Activated CD4-positive, alpha-beta T cell treated with anti-CD3 and anti-CD28 coated beads, Interleukin-2, amount 50 U/mL, for 16 hours (primary cell): Measurements from ENCODE around the gene SPIN1.

Source experiments
- DNase-seq: peaks from one replicate; pipeline ENCODE4 v3.0.0-alpha.2; 2020

Gene SPIN1

GRCh38 chr9:88437210-88438146, 49.2 kb downstream of the SPIN1 start:
- DNase-seq = no peak

GRCh38 chr9:88438811-88439210, 50.6 kb downstream of the SPIN1 start:
- DNase-seq = no peak

GRCh38 chr9:88441301-88442007, 53.2 kb downstream of the SPIN1 start:
- no peak for DNase-seq

DNA sequence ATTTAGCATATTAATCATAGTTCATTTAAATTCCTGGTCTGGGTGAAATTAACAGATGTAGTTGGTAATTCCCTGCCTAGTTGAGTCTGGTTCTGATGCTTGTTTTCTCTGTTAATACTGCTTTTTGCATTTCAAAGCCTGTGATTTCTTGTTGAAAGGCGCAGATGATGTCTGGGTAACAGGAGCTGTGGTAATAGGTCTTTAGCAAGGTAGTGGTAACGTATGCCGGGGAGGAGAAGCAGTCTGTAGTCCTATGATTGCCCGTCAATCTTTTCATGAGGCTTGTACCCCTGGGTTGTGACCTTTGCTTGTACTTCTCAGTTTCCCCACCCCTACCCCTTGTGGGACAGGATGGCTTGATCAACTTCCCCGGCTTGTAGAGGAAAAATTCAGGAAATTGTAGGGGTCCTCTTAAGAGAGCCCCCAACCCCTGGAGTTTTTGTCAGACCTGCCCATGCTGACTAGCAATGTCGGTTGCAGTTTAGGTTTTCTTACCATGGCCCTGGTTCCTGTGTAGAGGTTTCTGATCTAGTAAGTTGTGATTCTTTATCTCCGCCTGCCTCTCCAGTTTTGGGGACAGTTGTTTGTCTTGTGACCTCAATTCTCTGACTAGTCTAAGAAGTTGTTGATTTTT, 55.4 kb downstream of the SPIN1 start:
- no peak for DNase-seq

GRCh38 chr9:88446728-88447127, 58.5 kb downstream of the SPIN1 start:
- DNase-seq = no peak

DNA sequence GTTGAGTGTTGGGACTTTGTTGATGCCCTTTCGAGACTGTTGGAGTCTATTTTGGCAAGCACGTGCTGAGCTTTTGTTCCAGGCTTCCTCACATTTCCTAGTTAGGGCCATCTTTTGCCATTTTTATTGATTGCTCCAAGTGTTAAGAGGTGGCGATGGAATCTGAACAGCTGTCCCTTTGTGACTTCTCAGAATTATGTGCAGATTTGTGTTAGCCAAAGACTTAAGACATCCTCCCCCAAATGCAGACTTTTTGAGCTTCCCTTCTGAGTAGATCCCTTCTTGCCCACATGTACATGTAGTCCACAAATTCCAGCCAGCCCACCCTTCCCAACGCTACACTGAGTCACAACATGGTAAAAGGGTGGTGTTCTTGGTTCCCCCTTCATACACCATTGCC, 59.2 kb downstream of the SPIN1 start:
- DNase-seq = no peak

- no peak for DNase-seq
These were observed 62.9 kb downstream of the SPIN1 start for GRCh38 chr9:88451160-88451559.

- DNase-seq = no peak
These were observed 70.6 kb downstream of the SPIN1 start for GRCh38 chr9:88458716-88459465.

- peak; percentile 38 for DNase-seq
These were observed 72.5 kb downstream of the SPIN1 start for GRCh38 chr9:88460587-88461332.

GRCh38 chr9:88462191-88462590, 73.9 kb downstream of the SPIN1 start:
- DNase-seq = no peak

DNA sequence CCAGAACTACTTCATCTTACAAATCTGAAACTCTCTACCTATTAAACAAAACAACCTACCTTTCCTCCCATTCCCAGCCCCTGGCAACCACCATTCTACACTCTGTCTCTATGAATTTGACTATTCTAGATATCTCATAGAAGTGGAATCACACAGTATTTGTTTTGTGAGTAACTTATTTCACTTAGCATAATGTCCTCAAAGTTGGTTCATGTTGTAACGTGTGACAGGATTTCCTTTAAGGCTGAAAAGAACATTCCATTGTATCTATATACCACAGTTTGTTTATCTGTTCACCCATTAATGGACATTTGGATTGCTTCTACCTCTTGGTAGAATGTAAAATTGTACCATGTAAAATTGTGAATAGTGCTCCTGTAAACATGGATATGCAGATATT, 76.6 kb downstream of the SPIN1 start:
- DNase-seq = no peak

- DNase-seq = no peak
These were observed 80.0 kb downstream of the SPIN1 start for GRCh38 chr9:88468226-88468625.

- peak; percentile 61 for DNase-seq
These were observed 88.4 kb downstream of the SPIN1 start for GRCh38 chr9:88476491-88477271.

- DNase-seq = peak; percentile 89
These were observed 89.1 kb downstream of the SPIN1 start for GRCh38 chr9:88477300-88477751.

DNA sequence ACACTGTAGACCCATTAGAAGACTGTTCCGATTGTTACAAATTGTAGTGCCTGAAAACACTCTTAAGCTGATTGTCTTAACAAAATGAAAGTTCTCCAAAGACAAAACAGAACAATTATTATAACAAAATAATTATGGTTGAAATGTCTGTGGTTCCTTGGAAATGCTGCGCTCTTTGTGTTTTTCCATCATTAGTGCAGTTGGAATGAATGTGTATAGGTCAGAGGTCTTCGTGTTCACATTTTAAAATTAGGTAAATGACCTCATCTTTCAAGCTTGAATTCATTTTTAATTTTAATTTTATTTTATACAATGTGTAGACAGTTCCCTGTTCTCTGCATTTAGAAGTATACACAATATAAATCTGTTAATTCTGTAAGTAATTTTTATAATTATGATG, 90.0 kb downstream of the SPIN1 start:
- DNase-seq = no peak

DNA sequence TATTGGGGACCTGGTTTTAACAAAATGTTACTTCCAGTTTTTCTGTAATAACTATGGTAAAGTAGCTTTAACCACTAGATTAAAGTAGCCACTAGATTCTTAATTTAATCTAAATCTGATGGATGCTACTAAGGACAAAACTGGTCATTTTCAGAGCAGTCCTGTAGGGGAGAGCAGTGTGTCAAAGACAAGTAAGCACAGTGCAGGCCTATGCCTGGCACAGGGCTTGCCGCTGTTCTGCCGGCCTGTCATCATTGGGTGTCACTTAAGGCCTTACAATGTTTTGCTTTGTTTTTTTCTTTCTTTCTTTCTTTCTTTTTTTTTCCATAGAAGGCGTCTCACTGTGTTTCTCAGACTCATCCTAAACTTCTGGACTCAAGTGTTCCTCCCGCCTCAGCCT, 93.7 kb downstream of the SPIN1 start:
- DNase-seq = no peak

DNA sequence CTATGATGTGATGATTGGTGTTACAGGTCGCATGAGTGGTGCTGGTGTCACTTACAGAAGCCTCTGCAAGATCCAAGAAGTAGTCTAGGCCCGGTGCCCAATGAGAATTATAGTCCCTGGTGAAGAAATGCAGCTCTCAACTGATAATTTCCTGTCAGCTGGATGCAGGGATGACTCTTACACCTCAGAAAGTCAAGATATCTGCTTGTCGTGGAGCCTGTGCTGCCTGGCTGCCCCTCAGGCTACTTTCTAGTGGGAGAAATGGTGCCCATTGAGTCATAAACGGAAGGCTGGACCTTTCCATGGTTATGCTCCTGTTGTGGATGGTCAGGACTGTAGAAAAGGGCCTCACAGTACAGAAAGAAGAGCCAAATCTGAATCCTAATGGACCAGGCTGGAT, 99.9 kb downstream of the SPIN1 start:
- DNase-seq = no peak

DNA sequence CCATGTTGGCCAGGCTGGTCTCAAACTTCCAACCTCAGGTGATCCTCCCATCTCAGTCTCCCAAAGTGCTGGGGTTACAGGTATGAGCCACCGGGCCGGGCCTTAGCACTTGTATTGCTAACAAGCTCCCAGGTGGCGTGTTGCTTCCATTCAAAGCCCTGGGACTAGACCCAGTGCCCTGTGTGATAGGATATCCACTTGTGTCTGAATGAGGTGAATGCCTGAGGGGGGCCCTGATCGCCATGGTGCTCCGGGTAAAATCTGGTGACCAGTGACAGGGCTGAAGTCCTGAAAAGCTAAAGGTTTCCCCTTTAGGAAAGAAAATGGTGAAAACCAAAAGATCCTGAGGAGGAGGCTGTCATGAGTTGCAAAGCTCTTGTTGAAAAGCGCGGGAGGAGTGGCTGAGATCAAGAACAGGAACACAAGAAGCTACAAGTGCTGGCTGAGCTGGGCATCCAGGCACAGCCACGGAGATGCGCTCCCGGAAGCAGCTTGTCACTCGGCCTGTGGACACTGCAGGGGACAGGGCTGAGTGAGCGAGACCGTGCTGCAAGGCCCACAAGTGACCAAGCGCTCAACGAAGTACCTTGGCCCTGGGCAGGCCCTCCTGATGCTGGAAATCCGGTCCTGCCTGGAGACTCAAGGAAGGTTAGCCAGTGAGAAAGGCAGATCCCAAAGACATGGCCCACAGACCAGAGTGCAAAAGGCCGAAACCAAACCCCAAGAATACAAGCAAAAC, 106.9 kb downstream of the SPIN1 start:
- no peak for DNase-seq

DNA sequence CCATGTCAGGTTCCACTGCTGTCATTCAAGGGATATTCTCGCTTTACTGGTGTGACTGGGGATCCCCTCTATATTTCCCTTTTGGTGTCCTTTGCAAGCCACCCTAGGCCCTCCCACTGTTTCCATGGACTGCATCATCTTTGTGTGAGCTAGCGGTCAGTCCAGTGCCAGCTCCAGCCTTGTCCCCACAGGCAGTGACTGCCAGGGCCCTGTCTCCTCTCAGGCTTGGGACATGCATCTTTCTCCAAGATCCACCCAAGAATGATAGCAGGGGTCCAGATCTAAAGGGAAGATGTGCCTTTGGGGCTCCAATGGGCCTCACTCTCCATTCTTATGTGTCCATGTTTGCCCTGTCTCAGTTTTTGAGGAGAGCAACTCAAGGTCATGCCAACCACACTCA, 109.0 kb downstream of the SPIN1 start:
- DNase-seq = no peak

- no peak for DNase-seq
These were observed 110.6 kb downstream of the SPIN1 start for GRCh38 chr9:88498880-88499279.

DNA sequence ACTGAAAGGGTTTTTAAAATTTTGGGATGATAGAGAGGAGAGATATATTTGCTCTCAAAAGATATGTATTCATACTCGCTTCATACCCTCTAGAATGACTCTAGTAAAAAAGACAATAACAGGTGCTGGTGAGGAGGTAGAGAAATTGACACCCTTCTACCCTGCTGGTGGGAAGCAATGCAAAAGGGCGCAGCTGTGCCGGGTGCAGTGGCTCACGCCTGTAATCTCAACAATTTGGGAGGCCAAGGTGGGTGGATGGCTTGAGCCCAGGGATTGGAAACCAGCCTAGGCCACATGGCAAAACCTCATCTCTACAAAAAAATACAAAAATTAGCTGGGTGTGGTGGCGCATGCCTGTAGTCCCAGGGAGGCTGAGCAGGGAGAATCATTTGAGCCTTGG, 112.8 kb downstream of the SPIN1 start:
- no peak for DNase-seq
